Body of pancreas (tissue), 4 donors: ENCODE measurements around the gene NRL. TPM values are rescaled to one million over a fixed set of nuclear protein-coding genes. Genes with fewer than 3 reads are reported as not detected.
A peak's percentile ranks its signal among the peaks of the same experiment; 100 is the strongest.

ENCODE experiments used
- ATAC-seq: fragments of 150-250 bp; one replicate; pipeline ENCODE4 v1.9.1; 2016
- DNase-seq, 4 donors: peaks; one replicate each; pipeline ENCODE4 v3.0.0-alpha.2; 2019
- H3K27ac ChIP-seq, 4 donors: fragments of 200-600 bp; sonication (generic); 1 replicate in 3 of 4; 2 replicates in 1 of 4; pipeline versions ENCODE4 v1.5.1 to v1.6.1; 2016 to 2019; ENCODE audit warnings: mild to moderate bottlenecking in 1 of 4, mixed read lengths in 1 of 4, moderate library complexity in 1 of 4
- H3K27me3 ChIP-seq, 2 donors: fragments of 200-600 bp; sonication (generic); one replicate each; pipeline ENCODE4 v1.6.0; 2016; ENCODE audit warnings: mild to moderate bottlenecking in 1 of 2
- H3K36me3 ChIP-seq, 2 donors: fragments of 200-600 bp; sonication (generic); replicated peaks in 1 of 2; 2 replicates each; pipeline ENCODE4 v1.5.1; 2016; ENCODE audit warnings: low read depth in 2 of 2; ENCODE audit not compliant: insufficient read depth in 1 of 2
- H3K4me1 ChIP-seq: fragments of 200-600 bp; sonication (generic); one replicate; pipeline ENCODE4 v1.6.0; 2016
- H3K4me3 ChIP-seq, 2 donors: fragments of 200-600 bp; sonication (generic); 1 replicate in 1 of 2; 2 replicates in 1 of 2; pipeline ENCODE4 v1.5.1; 2016 to 2019
- H3K9me3 ChIP-seq, 3 donors: fragments of 200-600 bp; sonication (generic); 1 replicate in 2 of 3; 2 replicates in 1 of 3; pipeline ENCODE4 v1.5.1; 2016
- CTCF ChIP-seq, 7 experiments: fragments of 450-650 bp in 4 of 7; fragments of 200-600 bp in 3 of 7; sonication (generic) in 3 of 7; IDR thresholded peaks; one replicate each; pipeline ENCODE4 v1.5.1; 2016 to 2019; ENCODE audit warnings: antibody characterized with exemption in 7 of 7
- POLR2A ChIP-seq, 3 donors: fragments of 450-650 bp; IDR thresholded peaks; one replicate each; pipeline ENCODE4 v1.6.1; 2016; ENCODE audit warnings: antibody characterized with exemption in 3 of 3, mild to moderate bottlenecking in 2 of 3
- WGBS, 2 donors: methylation state at CpG; one replicate each; pipeline ENCODE4 v1.1.5; 2017; 5-methylcytosine and 5-hydroxymethylcytosine counted together
- intact Hi-C: fragments of 100-400 bp; cut with DNase I; formaldehyde crosslinking; loops from one replicate; pipeline ENCODE4 v1.15.1; 2023
- total RNA-seq, 2 donors: library from RNA; depleted of rRNA; stranded (reverse); fragments of >200 nt; gene quantifications; one replicate each; pipeline ENCODE4 v1.1.0, GENCODE V29; 2016

NRL gene
- total RNA-seq, 2 donors from 2014 or later = 2.1 to 2.6 TPM

DNA sequence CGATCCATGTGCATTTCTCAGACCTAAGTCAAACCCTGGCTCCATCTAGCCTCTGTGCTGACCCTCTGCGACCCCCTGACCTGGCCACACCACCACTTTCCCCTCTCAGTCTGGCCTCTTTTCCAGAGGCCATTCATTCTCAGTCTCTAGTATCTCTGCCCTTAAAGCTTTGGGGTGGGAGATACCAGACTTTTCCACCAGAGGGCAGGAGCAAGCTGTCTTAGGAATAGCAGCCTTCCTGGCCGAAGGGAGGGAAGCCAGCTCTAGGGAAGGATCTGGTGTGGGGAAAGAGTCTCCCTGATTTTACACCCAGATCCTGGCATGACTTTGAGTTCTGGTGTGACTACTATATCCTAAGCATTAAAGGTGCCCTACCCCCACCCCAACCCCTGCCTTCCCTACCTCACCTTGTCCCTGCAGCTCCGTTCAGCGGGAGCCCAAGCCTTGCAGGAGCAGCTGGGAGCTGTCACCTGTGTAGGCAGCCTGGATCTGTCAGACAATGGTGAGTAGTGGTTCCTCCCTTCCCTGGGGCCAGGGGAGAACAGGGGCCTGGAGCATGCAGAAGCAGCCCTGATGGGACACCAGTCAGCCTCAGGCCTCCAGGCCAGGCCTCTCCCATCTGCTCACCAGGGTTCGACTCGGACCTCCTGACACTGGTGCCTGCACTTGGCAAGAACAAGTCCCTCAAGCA lies 56.3 kb downstream of the NRL start:
- peaks cover 32% of the 10 kb centered on the region for H3K4me1 ChIP-seq
- H3K4me3 ChIP-seq = no peak overlapping the region
- no peaks in the 10 kb centered on the region for H3K36me3 ChIP-seq
- 38% methylated on average over 7 of the region's 7 CpGs for WGBS, 2 donors
- H3K27ac ChIP-seq = no peak overlapping the region
- H3K27me3 ChIP-seq = no peaks in the 10 kb centered on the region
- intact Hi-C loops = loop anchor here (5.0 to 10.0 kb wide), 2 partner anchors 49 to 106 kb away; partner anchors contain the start of gene IRF9
- no peaks in the 10 kb centered on the region for H3K9me3 ChIP-seq
- DNase-seq (peak; percentile 86 to 94 (median 88)), ATAC-seq (peak; percentile 92)
- TF ChIP-seq POLR2A (IDR thresholded peaks at IDR 0.05) (no peak), CTCF (IDR thresholded peaks at IDR 0.05) (peak; percentile 78 to 97 (median 91))

DNA sequence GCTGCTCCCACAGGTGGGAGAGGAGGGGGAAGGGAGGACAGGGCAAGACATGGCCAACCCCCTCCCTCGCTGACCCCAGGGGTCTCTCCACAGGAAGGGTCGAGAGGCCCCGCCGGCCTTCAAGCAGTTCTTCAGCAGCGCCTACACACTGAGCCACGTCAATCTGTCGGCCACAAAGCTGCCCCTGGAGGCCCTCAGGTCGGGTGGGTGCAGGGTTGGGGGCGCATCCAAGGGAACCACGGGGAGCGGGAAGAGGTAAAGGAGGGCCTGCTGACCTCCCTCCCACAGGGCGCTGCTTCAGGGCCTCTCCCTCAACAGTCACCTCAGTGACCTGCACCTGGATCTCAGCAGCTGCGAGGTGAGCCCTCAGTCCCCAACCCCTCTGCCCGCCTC lies 56.9 kb downstream of the NRL start:
- 47 to 52% methylated on average over 5 to 14 of the region's 14 CpGs for WGBS, 2 donors
- intact Hi-C loops = loop anchor here (5.0 to 10.0 kb wide), 2 partner anchors 49 to 107 kb away; partner anchors contain the start of gene IRF9

GRCh38 chr14:24057271-24057670 lies 57.5 kb downstream of the NRL start:
- Histone ChIP-seq H3K27me3 (no peaks in the 10 kb centered on the region), H3K27ac (no peak overlapping the region), H3K4me3 (no peak overlapping the region), H3K9me3 (no peaks in the 10 kb centered on the region), H3K4me1 (peaks cover 26% of the 10 kb centered on the region), H3K36me3 (no peaks in the 10 kb centered on the region)
- intact Hi-C loops = loop anchor here (5.0 to 10.0 kb wide), 2 partner anchors 50 to 108 kb away; partner anchors contain the start of gene IRF9
- ATAC-seq = no peak
- 78 to 92% methylated on average over 2 of the region's 2 CpGs for WGBS, 2 donors
- peak in 1 of 4 donors; percentile 9 for DNase-seq
- TF ChIP-seq POLR2A (IDR thresholded peaks at IDR 0.05) (no peak), CTCF (IDR thresholded peaks at IDR 0.05) (no peak)

More for the DNA sequence above, 56.9 kb downstream of the NRL start:
- no peak for TF ChIP-seq CTCF (IDR thresholded peaks at IDR 0.05)
- TF ChIP-seq POLR2A (IDR thresholded peaks at IDR 0.05) = no peak
- no peak overlapping the region for H3K27ac ChIP-seq
- H3K4me1 ChIP-seq = peaks cover 27% of the 10 kb centered on the region
- peak in 1 of 4 donors; percentile 9 for DNase-seq
- H3K4me3 ChIP-seq = no peak overlapping the region
- H3K36me3 ChIP-seq = no peaks in the 10 kb centered on the region
- H3K9me3 ChIP-seq = no peaks in the 10 kb centered on the region
- ATAC-seq = no peak
- H3K27me3 ChIP-seq = no peaks in the 10 kb centered on the region

- H3K36me3 ChIP-seq = no peaks in the 10 kb centered on the region
- ATAC-seq (no peak), DNase-seq (no peak)
- no peak overlapping the region for H3K27ac ChIP-seq
- peaks cover 26% of the 10 kb centered on the region for H3K4me1 ChIP-seq
- H3K9me3 ChIP-seq = no peaks in the 10 kb centered on the region
- intact Hi-C loops = loop anchor here (5.0 to 10.0 kb wide), 2 partner anchors 51 to 108 kb away; partner anchors contain the start of gene IRF9
- 69 to 72% methylated on average over 7 to 8 of the region's 8 CpGs for WGBS, 2 donors
- H3K4me3 ChIP-seq = no peak overlapping the region
- no peak for TF ChIP-seq CTCF (IDR thresholded peaks at IDR 0.05)
- no peaks in the 10 kb centered on the region for H3K27me3 ChIP-seq
Measured at GRCh38 chr14:24056800-24057184, 58.0 kb downstream of the NRL start.
